GM12892 (cell line): ENCODE data around the gene TENT4B.

Experiments
- DNase-seq: peaks from one replicate; pipeline ENCODE4 v3.0.0; 2011; ENCODE audit not compliant: insufficient read length
- FAIRE-seq: peaks from 2 replicates; lab custom pipeline; 2011; peaks lifted over from hg19 to GRCh38; lab: Jason Lieb, UNC
- POLR2A ChIP-seq: IDR thresholded peaks from 2 replicates; pipeline ENCODE4 v1.6.1; 2011; ENCODE audit warnings: low read depth, low read length, control low read depth
- POLR2AphosphoS5 ChIP-seq: IDR thresholded peaks from 2 replicates; pipeline ENCODE4 v1.6.1; 2011; ENCODE audit warnings: low read depth, low read length, control low read depth
- TAF1 ChIP-seq: IDR thresholded peaks from 2 replicates; pipeline ENCODE4 v1.6.1; 2011; ENCODE audit warnings: low read depth, mild to moderate bottlenecking, control low read depth, low read length, borderline replicate concordance

Gene TENT4B

DNA sequence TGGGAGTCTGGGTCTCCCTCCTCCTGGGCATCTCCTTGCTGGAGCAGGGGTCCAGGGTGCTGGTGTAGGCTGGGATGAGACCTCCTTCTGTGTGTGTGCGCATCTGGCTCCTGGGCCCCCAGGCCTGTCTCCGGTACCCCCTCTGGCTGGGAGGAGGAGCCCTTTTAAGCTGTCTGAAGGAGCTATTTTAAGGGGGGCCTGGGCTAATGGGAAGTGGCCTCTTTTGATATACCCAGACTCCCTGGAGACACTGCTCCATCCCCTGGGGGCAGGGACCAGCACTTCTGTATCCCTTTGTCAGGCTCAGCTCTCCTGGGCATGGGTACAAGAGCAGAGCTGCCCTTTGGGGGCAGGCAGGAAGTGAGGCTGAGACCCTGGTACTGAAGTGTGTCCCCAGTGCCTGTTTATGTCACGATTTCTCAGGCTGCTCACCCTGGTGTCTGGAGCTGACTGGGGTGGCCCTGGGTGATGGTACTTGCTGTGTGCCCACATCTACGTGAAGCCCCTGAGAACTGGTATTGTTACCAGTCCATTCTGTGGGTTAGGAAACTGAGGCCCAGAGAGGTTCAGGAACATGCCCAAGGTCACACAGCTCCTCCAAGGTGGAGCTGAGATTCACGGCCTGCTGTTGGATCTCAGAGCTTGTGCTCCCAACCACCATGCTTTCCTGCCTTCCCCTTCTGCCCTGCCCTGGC is 119.7 kb downstream of the TENT4B start:
- no peak for TF ChIP-seq POLR2AphosphoS5
- TF ChIP-seq TAF1: no peak
- TF ChIP-seq POLR2A: no peak
- peak; percentile 14 for FAIRE-seq
- DNase-seq: no peak

DNA sequence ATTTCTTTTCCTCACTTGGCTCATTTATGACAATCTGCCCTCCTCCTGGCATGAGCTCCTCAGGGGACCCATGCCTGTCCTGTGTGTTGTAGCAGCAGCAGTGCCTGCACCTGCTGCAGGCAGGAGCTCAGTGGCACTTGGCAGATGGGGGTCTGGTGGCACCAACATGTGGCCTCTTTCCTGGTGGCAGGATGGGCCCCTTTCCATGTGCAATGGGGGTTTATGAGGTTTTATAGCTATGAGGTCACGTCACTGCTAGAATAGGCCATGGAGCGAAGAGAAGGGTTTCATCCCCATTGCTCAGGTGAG is 120.2 kb downstream of the TENT4B start:
- FAIRE-seq (no peak), DNase-seq (no peak)
- no peak for TF ChIP-seq TAF1
- TF ChIP-seq POLR2A: no peak
- no peak for TF ChIP-seq POLR2AphosphoS5

DNA sequence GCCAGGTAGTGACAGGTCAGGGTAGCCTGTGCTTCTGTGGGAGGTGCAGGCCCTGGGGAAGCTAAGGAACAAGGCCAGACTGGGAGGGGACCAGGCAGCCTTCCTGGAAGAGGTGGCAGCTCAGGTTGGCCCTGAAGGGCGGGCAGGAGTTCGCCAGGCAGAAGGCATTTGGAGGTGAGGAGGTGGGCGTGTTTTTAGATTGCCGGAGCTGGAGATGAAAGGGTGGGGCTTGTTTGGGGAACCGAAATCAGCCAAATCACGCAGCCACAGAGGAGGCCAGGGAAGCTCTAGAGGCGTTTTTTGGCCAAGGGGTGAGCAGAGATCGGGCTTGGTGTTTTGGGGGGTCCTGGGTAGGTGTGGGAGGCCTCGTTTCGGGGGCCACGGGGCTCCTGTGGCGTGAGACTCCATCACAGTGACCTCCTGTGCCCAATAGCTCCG is 120.8 kb downstream of the TENT4B start:
- DNase-seq (peak; percentile 91), FAIRE-seq (peak; percentile 96)
- TF ChIP-seq POLR2A (peak; percentile 71), TAF1 (no peak; the same call in 1 of the 2 replicates), POLR2AphosphoS5 (no peak; the same call in 1 of the 2 replicates)

DNA sequence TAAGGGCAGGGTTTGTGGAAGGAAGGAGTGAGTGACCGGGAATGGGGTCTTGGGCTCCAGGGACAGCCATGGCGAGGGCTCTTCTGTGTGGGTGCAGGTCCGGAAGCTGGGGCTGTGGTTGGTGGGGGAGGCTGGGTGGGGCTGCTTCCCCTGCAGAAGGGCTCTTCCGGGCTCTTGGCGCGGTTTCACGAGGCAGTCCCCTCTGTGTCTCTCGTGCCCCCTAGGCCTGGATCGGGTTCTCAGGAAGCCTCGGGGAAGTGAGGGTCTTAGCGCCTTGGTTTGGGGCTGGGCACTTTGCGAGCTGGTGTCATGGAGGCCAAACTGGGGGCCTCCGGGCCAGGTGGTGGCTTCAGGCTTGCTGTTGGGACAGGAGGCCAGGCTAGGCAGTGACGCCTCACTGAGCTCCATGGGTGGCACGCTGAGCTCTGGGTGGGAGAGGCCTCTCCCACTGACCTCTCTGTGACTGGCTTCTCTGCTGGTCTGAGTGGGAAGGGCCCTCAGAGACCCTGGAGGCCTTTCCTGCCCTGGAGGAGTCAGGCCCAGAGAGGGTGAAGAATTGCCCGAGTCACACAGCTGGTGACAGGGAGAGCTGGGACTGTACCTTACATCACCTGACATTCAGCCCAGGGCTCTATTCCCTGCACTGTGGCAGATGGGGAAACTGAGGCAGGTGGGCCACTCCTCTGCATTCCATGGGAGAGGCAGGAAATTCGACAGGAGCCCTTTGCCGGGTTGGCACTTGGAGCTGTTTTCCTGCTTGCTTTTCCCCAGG is 121.4 kb downstream of the TENT4B start:
- TF ChIP-seq POLR2A (peak; percentile 74; the same call in 1 of the 2 replicates), POLR2AphosphoS5 (peak; percentile 69), TAF1 (peak; percentile 28; the same call in 1 of the 2 replicates)
- FAIRE-seq: no peak
- DNase-seq: peak; percentile 88

DNA sequence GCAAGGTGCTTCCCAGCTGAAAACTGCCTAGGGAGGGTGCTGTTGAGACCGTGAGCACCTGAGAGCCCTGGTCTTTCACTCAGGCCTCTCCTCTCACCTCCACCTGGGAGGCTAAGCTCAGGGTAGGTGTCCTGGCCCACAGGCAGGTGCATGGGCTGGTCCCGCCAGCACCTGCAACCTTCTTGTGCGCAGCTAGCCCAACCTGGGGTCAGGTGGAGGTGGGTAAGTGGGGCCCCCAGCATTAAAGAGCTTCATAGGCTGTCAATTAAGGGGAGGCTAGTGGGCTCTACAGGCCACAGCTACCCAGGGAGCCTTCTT is 122.0 kb downstream of the TENT4B start:
- DNase-seq (no peak), FAIRE-seq (peak; percentile 66)
- no peak for TF ChIP-seq TAF1
- TF ChIP-seq POLR2A: no peak
- TF ChIP-seq POLR2AphosphoS5: no peak

DNA sequence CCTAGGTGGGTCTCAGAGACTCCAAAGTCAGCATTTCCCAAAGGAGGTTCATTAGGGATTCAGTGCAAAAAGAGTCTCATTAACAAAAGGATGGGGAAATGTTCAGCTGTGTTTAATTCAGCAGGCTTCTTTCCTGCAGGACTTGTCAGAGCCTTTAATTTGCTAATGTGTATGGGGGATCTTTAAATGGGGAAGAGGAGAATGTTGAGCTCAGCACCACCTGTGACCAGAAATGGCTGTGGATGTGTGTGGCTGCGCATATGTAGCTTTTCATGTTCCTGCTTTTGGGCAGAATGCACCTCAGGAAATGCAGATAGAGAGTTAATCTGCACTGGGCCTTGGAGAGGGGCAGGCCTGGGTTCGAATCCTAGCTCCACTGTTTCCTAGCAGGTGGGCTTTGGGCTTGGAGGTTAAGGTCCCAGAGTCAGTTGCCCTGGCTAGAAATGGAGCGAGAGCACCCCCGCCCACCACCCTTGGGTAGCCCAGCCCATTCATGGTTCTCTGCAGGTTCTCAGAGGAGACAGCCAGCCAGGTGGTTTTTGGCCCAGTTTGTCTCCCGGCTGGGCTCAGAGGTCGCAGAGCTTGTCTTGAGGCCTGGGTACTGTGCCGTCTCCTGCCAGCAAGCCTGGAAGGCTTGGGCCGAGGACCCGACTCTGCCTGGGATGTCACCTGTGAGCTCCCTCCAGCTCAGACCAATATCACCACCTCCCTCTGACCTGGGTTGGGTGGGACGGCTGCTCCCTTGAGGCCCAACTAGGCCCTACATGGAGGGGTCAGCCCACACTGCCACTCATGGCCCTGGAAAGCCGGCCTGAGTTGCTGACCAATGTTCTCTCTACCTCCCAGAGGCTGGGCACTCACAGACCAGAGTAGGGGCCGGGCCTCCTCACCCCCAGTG is 122.6 kb downstream of the TENT4B start:
- DNase-seq (no peak), FAIRE-seq (no peak)
- no peak for TF ChIP-seq TAF1
- TF ChIP-seq POLR2A: 0 out of 2 replicates have a peak, but pooled peaks have one; percentile 7
- no peak for TF ChIP-seq POLR2AphosphoS5

DNA sequence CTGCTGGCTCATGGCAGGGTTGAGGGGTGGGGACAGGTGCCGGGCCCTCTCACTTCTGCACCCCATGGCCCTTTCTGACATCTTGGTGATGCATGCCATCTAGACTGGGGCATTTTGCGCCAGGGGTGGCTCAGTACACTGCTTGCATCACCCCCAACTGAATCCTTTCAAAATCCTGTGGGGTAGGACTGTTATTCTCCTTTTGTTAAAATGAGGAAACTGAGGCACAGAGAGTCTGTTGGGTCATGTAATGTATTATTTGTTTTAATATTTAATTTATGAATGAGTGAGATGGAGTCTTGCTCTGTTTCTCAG is 123.2 kb downstream of the TENT4B start:
- TF ChIP-seq POLR2AphosphoS5 (no peak), POLR2A (no peak), TAF1 (no peak)
- FAIRE-seq (no peak), DNase-seq (no peak)

DNA sequence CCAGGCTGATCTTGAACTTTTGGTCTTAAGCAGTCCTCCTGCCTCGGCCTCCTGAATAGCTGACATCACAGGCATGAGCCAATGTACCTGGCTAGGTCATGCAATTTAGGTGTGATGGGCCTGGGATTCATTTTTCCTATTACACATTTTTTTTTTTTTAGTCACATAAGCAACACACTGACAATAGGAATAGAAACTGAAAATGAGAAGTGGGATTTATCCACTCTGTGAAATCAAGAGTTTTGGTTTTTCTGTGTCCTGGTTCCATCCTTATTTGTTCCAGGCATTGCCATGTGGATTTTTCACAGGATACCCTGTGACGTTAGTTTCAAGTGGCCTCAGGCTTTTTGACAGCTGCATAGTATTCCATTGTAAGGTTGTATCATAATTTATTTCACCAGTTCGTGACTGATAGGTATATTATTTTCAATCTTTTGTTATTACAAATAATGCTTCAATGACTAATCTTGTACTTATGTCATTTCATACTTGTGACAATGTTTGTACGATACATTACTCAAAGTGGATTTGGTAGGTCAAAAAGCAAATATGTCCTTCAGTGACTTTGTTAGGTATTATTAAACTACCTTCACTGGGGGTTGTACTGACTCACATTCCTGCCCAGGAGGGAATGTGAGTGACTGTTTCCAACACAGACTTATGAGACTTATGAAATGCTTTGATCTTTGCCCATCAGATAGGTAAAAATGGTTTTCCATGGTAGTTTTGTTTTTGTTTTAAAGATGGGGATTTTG is 123.9 kb downstream of the TENT4B start:
- DNase-seq: no peak
- no peak for FAIRE-seq
- TF ChIP-seq POLR2AphosphoS5 (no peak), POLR2A (no peak), TAF1 (no peak)

DNA sequence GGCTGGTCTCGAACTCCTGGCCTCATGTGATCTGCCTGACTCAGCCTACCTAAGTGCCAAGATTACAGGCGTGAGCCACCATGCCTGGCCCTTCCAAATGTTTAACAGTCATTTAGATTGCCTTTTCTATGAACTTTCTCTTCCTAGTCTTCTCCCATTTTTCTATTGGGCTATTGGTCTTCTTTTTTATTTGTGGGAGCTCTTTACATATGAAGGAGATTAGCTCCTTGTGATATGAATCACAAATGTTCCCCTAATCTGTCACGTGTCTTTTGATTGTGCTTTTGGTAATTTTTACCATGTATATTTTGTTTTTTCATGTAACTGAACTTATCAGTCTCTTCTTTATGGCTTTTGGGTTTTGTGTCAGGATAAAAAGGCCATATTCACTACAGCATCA is 125.1 kb downstream of the TENT4B start:
- FAIRE-seq (no peak), DNase-seq (no peak)
- no peak for TF ChIP-seq POLR2AphosphoS5

DNA sequence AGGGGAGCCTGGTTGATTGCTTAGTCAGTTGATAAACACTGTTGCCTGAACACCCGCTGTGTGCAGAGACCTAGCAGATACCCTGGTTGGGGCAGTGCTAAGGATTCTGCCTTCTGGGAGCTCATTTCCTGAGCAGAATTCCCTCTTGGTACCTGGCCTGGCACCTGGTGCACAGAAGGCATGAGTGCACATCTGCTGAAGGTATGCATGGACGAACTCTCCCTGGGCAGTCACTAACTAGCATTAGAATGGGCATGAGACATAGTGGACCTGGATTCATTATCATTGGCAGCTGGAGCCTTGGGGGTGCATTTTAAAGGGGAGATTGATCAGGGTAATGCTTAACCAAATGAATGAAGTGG is 126.4 kb downstream of the TENT4B start:
- TF ChIP-seq TAF1: no peak
- no peak for TF ChIP-seq POLR2AphosphoS5
- TF ChIP-seq POLR2A: no peak
- FAIRE-seq: no peak

DNA sequence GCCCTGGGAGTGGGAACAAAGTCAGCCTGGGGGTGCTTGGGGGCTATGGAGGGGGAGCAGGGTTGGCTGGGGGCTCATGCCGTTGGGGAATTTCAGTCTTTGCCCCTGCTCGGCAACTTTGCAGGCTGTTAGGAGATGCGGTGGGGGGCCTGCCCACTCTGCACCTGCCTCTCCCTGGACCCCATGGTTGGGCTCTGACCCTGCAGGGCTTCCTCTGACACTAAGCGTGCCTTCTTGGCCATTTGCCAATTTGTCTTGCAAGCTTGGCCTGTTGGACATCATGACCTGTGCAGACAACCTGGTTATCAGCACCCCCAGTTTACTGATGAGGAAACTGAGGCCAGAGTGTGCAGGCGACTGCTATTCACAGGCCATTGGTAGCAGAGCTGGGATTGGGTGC is 127.8 kb downstream of the TENT4B start:
- TF ChIP-seq POLR2A: no peak
- no peak for TF ChIP-seq TAF1
- no peak for TF ChIP-seq POLR2AphosphoS5
- FAIRE-seq: peak; percentile 33
- no peak for DNase-seq

More for the DNA sequence above, 126.4 kb downstream of the TENT4B start:
- no peak for DNase-seq
